Left renal pelvis (tissue), 4 donors: ENCODE measurements around the gene DLEU7. TPM values are rescaled to one million over a fixed set of nuclear protein-coding genes. Genes with fewer than 3 reads are reported as not detected.

Experiments used
- DNase-seq, 4 donors: peaks; one replicate each; pipeline ENCODE4 v3.0.0-alpha.2; 2013; ENCODE audit warnings: low read depth in 4 of 4, low spot score in 3 of 4
- polyA plus RNA-seq, 4 donors: library from polyadenylated mRNA; unstranded; fragments of 120-200 nt; gene quantifications; one replicate each; pipeline ENCODE4 v1.2.1, GENCODE V29; 2013; ENCODE audit not compliant: insufficient read length in 4 of 4

The DLEU7 gene
- polyA plus RNA-seq, 4 donors, result 1.3 to 1.7 (median 1.6) TPM

- DNase-seq, result no peak
Measured at GRCh38 chr13:50797091-50797490, 46.4 kb downstream of the DLEU7 start.

DNA sequence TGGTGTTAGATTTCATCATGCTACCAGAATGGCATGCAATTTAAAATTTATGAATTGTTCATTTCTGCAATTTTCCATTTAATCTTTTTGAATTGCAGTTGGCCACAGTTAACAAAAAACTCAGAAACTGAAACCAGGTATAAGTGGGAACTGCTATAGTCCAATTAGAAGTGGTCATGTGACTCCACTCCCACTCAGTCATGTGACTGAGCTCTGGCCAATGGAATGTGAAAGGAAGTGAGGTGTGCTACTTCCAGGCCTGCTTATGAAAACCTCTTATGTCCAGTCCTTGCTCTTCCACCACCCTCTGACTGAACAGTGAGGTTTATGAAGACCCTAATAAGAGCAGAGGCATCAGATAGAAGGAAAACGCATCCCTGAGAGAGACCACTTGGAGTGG, 47.0 kb downstream of the DLEU7 start:
- no peak for DNase-seq

DNA sequence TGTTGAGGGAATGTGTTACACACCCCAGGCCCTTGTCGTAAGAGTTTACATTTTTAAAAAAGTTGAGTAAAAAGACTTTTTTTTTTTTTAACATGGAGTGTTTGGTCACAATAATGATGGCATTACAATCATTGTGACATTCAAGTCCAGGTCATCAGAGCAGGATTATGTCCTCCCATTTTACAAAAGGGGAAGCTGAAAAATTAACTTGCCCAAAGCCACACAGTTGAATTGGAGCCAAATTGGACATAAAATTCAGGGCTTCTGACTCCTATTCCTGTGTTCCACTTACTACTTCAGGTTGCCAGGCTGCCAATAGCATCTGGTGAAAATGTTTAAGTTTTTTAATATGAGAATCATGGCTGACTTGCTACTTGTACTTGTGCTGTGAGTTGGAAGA, 49.3 kb downstream of the DLEU7 start:
- no peak for DNase-seq

- DNase-seq, result no peak
Measured at GRCh38 chr13:50793026-50793425, 50.5 kb downstream of the DLEU7 start.

GRCh38 chr13:50788551-50789210, 54.8 kb downstream of the DLEU7 start:
- DNase-seq, result no peak

DNA sequence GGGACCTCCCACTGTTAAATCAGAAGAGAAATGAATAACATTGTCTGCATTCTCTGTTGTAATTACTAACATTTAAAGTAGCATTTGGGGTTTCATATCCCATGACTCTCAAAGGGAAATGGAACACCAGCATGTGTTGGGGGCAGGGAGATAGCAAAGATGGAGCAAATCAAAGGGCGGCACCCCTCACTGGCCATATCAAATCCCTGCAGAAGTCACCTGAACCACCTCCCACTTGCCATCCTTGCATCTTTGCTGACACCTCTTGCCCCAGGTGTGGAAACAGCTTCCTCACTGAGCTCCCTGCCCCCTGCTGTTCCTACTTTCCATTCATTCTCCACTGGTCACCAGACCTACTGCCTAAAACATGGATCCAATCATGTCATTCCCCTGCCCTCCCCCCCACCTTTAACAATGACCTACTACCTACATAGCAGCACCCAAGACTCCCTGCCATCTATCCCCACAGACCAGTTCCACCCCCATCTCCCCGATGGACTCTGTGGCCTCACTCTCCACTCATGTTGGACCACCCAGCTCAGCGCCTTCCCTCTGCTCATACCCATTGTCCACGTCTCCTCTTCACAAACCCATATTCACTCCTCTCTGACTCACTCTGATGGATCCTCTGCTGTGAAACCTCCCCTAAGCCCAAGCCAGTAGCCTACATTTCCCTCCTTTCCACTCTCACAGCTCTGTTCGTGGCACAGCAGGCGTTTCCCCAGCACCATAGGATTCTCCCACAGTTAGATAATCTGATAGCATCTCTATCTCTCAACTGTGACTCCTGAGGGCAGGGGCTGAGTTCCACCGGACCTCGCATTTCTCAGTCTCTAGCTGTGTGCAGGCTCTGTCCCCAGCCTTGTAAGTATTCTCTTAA, 55.9 kb downstream of the DLEU7 start:
- no peak for DNase-seq

DNA sequence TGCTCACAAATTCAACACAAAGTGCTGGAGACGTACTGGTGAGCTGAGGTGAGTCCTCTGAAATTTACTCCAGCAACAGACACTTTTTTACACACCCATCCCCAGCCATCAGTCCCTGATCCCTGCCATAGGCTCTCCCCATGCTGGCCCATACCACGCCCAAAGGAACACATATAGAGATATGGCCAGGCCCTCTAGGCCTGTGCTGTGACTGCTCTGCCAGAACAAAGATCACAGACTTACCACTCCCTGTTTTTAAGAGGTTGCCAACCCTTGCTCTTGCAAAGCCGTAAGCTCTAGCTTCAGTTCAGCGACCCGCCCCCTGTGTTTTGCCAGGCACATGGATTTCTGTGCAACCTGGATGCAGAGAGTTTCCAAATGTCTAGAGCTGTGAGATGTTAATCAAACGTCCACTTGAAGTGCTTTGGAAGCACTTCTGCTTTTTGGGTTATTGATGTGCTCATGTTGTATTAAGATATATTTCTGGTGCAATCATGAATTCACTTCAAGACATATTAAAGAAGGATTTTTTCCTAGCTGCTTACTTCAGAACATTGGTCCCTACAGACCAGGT, 59.7 kb downstream of the DLEU7 start:
- no peak for DNase-seq

- no peak for DNase-seq
Measured at GRCh38 chr13:50783066-50783465, 60.4 kb downstream of the DLEU7 start.

- DNase-seq, result no peak
Measured at GRCh38 chr13:50780201-50781015, 63.1 kb downstream of the DLEU7 start.

- DNase-seq, result no peak
Measured at GRCh38 chr13:50779443-50780200, 63.9 kb downstream of the DLEU7 start.

Other genes starting within 250 kb of the DLEU7 start
- 10 to 100 TPM; 47.6 to 67.5 (median 52.5) TPM for gene RNASEH2B, start 66.1 kb upstream of the DLEU7 start, polyA plus RNA-seq